Measurements from ENCODE around the gene FAM47B. TPM values are rescaled to one million over a fixed set of nuclear protein-coding genes. Genes with fewer than 3 reads are reported as not detected.
A peak's percentile ranks its signal among the peaks of the same experiment; 100 is the strongest.

Gene FAM47B
- total RNA-seq (2014; rRNA removed; shearing (Covaris generic)) (not detected in 2 replicates), total RNA-seq (2022) (not detected in 2 replicates), Bru-seq, nascent RNA (not detected), BruChase-seq, experiment 1, labeled RNA remaining after a 6-hour chase (not detected), BruChase-seq, experiment 2, labeled RNA remaining after a 2-hour chase (not detected)
- long read RNA-seq = 0 reads

DNA sequence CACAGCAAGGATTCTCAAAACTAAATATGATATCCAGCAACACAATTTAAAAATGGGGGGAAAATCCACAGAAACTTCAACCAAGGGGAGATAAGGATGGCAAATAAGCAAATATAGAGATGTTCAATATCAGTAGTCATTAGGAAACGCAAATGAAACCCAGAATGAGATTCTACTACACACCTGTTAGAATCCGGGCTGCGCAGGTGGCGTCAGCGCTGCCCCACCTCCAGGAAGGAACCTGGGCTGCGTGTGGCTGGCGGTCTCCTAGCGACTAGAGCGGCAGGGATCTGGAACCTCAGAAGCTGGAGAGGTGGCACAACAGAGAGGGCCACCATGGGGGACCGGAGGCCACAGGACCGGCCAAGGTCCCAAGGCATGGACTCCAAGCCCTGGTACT is at the start of gene FAM47B:
Gene FAM47B, plus strand, starts transcription at position 301 of the 400 bp plus-strand sequence. Its CDS starts 36 bp downstream, at position 337.
- Histone ChIP-seq H3K4me1 (ENCODE audit: insufficient read depth, low read length, poor library complexity, severe bottlenecking) (no peaks in the 10 kb centered on the region), H3K36me3 (ENCODE audit: insufficient read depth, low read length) (no peaks in the 10 kb centered on the region), H3K9me2 (ENCODE audit: insufficient read depth, low read length) (no peaks in the 10 kb centered on the region), H2AFZ (ENCODE audit: low read length) (no peak within 1 kb of the TSS), H3K9me3 (ENCODE audit: low read length) (no peaks in the 10 kb centered on the region), H4K20me1 (ENCODE audit: insufficient read depth, low read length) (no peaks in the 10 kb centered on the region), H3K27ac (ENCODE audit: low read depth, low read length, poor library complexity, severe bottlenecking) (no peak within 1 kb of the TSS), H3K4me2 (ENCODE audit: low read length) (no peak within 1 kb of the TSS), H3K4me3 (ENCODE audit: low read depth, low read length, poor library complexity, severe bottlenecking) (no peak within 1 kb of the TSS), H3K79me2 (ENCODE audit: insufficient read depth, low read depth, low read length) (no peaks in the 10 kb centered on the region)
- TF ChIP-seq, protein P1, sequence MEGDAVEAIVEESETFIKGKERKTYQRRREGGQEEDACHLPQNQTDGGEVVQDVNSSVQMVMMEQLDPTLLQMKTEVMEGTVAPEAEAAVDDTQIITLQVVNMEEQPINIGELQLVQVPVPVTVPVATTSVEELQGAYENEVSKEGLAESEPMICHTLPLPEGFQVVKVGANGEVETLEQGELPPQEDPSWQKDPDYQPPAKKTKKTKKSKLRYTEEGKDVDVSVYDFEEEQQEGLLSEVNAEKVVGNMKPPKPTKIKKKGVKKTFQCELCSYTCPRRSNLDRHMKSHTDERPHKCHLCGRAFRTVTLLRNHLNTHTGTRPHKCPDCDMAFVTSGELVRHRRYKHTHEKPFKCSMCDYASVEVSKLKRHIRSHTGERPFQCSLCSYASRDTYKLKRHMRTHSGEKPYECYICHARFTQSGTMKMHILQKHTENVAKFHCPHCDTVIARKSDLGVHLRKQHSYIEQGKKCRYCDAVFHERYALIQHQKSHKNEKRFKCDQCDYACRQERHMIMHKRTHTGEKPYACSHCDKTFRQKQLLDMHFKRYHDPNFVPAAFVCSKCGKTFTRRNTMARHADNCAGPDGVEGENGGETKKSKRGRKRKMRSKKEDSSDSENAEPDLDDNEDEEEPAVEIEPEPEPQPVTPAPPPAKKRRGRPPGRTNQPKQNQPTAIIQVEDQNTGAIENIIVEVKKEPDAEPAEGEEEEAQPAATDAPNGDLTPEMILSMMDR (conservative IDR thresholded peaks at IDR 0.05; ENCODE audit: low read length) = no peak
- ChIA-PET CTCF (ENCODE audit: unreplicated experiment) (no interaction called here), POLR2A (no interaction called here)
- no TSS peak for BruUV-seq (replicated peaks)
- no peak for DNase-seq (ENCODE audit: low spot score)
- intact Hi-C loops (cut with micrococcal nuclease; ENCODE audit: unreplicated experiment) = no loop called here

DNA sequence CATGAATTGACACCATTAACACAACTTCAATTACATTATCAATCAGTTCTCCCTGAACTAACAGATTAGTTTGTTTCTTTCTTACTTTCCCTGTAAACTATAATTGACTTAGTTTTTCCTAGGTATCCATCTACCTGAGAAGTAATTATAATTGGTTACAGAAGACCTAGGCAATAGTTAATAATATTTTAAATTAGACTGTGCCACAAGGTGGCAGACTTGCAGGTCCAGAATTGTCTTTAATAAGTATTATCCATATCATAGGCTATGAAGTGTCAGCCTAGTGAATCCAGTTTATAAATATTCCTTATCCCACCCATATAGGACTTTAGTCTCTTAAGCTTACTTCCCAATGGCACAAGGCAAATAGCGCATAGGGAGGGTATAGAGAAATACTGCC is 48.9 kb upstream of the FAM47B start:
- no peak for TF ChIP-seq EZH2phosphoT487 (IDR thresholded peaks at IDR 0.05; ENCODE audit: borderline replicate concordance, low read depth, low read length)
- TF ChIP-seq, protein P1 (conservative IDR thresholded peaks at IDR 0.05; ENCODE audit: low read length) = peak; percentile 54
- POLR2A ChIA-PET = no interaction called here

DNA sequence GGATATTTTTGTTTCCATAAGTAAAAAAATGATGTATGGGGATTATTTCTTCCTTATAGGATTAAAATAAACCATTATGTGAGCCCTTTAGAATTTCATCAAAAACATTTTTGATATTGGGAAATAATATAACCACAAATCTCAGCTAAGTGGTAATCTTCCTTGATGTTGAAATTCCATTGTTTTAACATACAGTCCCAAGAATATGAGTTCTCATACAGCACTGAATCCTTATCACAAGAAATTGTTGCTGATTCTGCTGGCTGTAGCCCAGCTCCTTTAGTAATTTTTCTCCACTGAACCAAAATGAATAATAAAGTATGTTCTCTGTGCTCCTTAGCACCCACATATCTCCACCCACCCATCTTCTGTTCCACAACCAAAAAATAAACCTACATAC is 41.9 kb upstream of the FAM47B start:
- BruUV-seq (replicated peaks) = no TSS peak

More for the DNA sequence above, 48.9 kb upstream of the FAM47B start:
- H4K20me1 ChIP-seq (ENCODE audit: insufficient read depth, low read length) = no peaks in the 10 kb centered on the region
- no peaks in the 10 kb centered on the region for H3K9me3 ChIP-seq (ENCODE audit: low read length)
- H3K27ac ChIP-seq (ENCODE audit: low read depth, low read length, poor library complexity, severe bottlenecking) = no peak overlapping the region
- BruUV-seq (replicated peaks) = no TSS peak
- H3K4me1 ChIP-seq (ENCODE audit: insufficient read depth, low read length, poor library complexity, severe bottlenecking) = no peaks in the 10 kb centered on the region
- H3K79me2 ChIP-seq (ENCODE audit: insufficient read depth, low read depth, low read length) = no peaks in the 10 kb centered on the region
- no peak overlapping the region for H3K4me2 ChIP-seq (ENCODE audit: low read length)
- H3K36me3 ChIP-seq (ENCODE audit: insufficient read depth, low read length) = no peaks in the 10 kb centered on the region
- no peaks in the 10 kb centered on the region for H3K9me2 ChIP-seq (ENCODE audit: insufficient read depth, low read length)
- H3K4me3 ChIP-seq (ENCODE audit: low read depth, low read length, poor library complexity, severe bottlenecking) = no peak overlapping the region
- CTCF ChIA-PET (ENCODE audit: unreplicated experiment) = no interaction called here
- no peak overlapping the region for H2AFZ ChIP-seq (ENCODE audit: low read length)
- intact Hi-C loops (cut with micrococcal nuclease; ENCODE audit: unreplicated experiment) = no loop called here
- peak; percentile 0 for DNase-seq (ENCODE audit: low spot score)

More for the DNA sequence above, 41.9 kb upstream of the FAM47B start:
- Histone ChIP-seq H3K36me3 (ENCODE audit: insufficient read depth, low read length) (no peaks in the 10 kb centered on the region), H3K4me3 (ENCODE audit: low read depth, low read length, poor library complexity, severe bottlenecking) (no peak overlapping the region), H3K27ac (ENCODE audit: low read depth, low read length, poor library complexity, severe bottlenecking) (no peak overlapping the region), H3K9me2 (ENCODE audit: insufficient read depth, low read length) (no peaks in the 10 kb centered on the region), H3K79me2 (ENCODE audit: insufficient read depth, low read depth, low read length) (no peaks in the 10 kb centered on the region), H3K4me1 (ENCODE audit: insufficient read depth, low read length, poor library complexity, severe bottlenecking) (no peaks in the 10 kb centered on the region), H3K4me2 (ENCODE audit: low read length) (no peak overlapping the region), H3K9me3 (ENCODE audit: low read length) (no peaks in the 10 kb centered on the region), H4K20me1 (ENCODE audit: insufficient read depth, low read length) (no peaks in the 10 kb centered on the region), H2AFZ (ENCODE audit: low read length) (no peak overlapping the region)
- ChIA-PET POLR2A (interaction anchor here (0.6 kb wide), 1 partner anchor 194 kb away, joined by 3 read pairs; no protein-coding TSS in a partner anchor), CTCF (ENCODE audit: unreplicated experiment) (no interaction called here)
- DNase-seq (ENCODE audit: low spot score) = no peak
- intact Hi-C loops (cut with micrococcal nuclease; ENCODE audit: unreplicated experiment) = no loop called here
- TF ChIP-seq, protein P1 (conservative IDR thresholded peaks at IDR 0.05; ENCODE audit: low read length) = no peak
- TF ChIP-seq EZH2phosphoT487 (IDR thresholded peaks at IDR 0.05; ENCODE audit: borderline replicate concordance, low read depth, low read length) = no peak
